Measurements from ENCODE around the gene LRRC8A. TPM values are rescaled to one million over a fixed set of nuclear protein-coding genes. Genes with fewer than 3 reads are reported as not detected.
A peak's percentile ranks its signal among the peaks of the same experiment; 100 is the strongest.
"Not testable (repeated sequence)": the region's sequence is repeated elsewhere in the genome, so short reads cannot be mapped to it uniquely, and the experiment has no call there.

The LRRC8A gene
- total RNA-seq: 10 to 100 TPM; 21.8 to 38.3 TPM
- long read RNA-seq, full-length matches to known transcripts: 5 of 22 reads
- long read RNA-seq, partial matches to known transcripts: 12 of 22 reads
- long read RNA-seq, other reads (novel, unspliced or antisense): 5 of 22 reads

GRCh38 chr9:128881884-128882676 is at the start of gene LRRC8A, which contains the start of gene KYAT1:
Gene LRRC8A, plus strand, starts transcription at chr9:128882133. Its CDS starts 25,032 bp downstream, at chr9:128907165.
Gene KYAT1, minus strand, starts transcription at chr9:128881950. Its CDS starts 36,545 bp downstream, at chr9:128845405.
- intact Hi-C loops (cut with DNase I, micrococcal nuclease): no loop called here
- DNase-seq (peak; percentile 96 to 98), ATAC-seq (peak; percentile 89)

- intact Hi-C loops (cut with DNase I, micrococcal nuclease): no loop called here
- DNase-seq (no peak), ATAC-seq (no peak)
Measured at GRCh38 chr9:128833696-128834095, 48.2 kb upstream of the LRRC8A start.

GRCh38 chr9:128835246-128836210 is 46.4 kb upstream of the LRRC8A start:
- intact Hi-C loops (cut with DNase I, micrococcal nuclease): no loop called here
- no peak for DNase-seq

GRCh38 chr9:128836509-128837145 is 45.3 kb upstream of the LRRC8A start:
- ATAC-seq (no peak), DNase-seq (no peak)
- intact Hi-C loops (cut with DNase I, micrococcal nuclease): no loop called here

More at GRCh38 chr9:128835246-128836210, 46.4 kb upstream of the LRRC8A start:
- ATAC-seq: no peak

- ATAC-seq: no peak
- intact Hi-C loops (cut with DNase I, micrococcal nuclease): no loop called here
- no peak for DNase-seq
Measured at GRCh38 chr9:128838338-128838737, 43.6 kb upstream of the LRRC8A start.

GRCh38 chr9:128840524-128840923 is 41.4 kb upstream of the LRRC8A start:
- intact Hi-C loops (cut with DNase I, micrococcal nuclease): no loop called here
- ATAC-seq (no peak), DNase-seq (no peak)

GRCh38 chr9:128841694-128842492 is 40.0 kb upstream of the LRRC8A start:
- DNase-seq: no peak
- ATAC-seq: no peak
- intact Hi-C loops (cut with DNase I, micrococcal nuclease): no loop called here

- intact Hi-C loops (cut with DNase I, micrococcal nuclease); DNase-seq; ATAC-seq: not testable (repeated sequence)
Measured at GRCh38 chr9:128843171-128843570, 38.8 kb upstream of the LRRC8A start.

GRCh38 chr9:128845186-128845931 is 36.6 kb upstream of the LRRC8A start:
- ATAC-seq: no peak
- intact Hi-C loops (cut with DNase I, micrococcal nuclease): no loop called here
- DNase-seq: no peak

GRCh38 chr9:128846680-128847030 is 35.3 kb upstream of the LRRC8A start:
- no peak for ATAC-seq
- intact Hi-C loops (cut with DNase I, micrococcal nuclease): no loop called here
- no peak for DNase-seq

GRCh38 chr9:128847803-128848202 is 34.1 kb upstream of the LRRC8A start:
- ATAC-seq (no peak), DNase-seq (no peak)
- intact Hi-C loops (cut with DNase I, micrococcal nuclease): no loop called here

GRCh38 chr9:128851024-128851423 is 30.9 kb upstream of the LRRC8A start:
- ATAC-seq; DNase-seq; intact Hi-C loops (cut with DNase I, micrococcal nuclease): not testable (repeated sequence)

GRCh38 chr9:128851779-128852600 is 29.9 kb upstream of the LRRC8A start:
- intact Hi-C loops (cut with DNase I, micrococcal nuclease): not testable (repeated sequence)
- DNase-seq: peak in 1 of 2 donors; percentile 16
- ATAC-seq: peak; percentile 59

GRCh38 chr9:128852646-128853045 is 29.3 kb upstream of the LRRC8A start:
- intact Hi-C loops (cut with DNase I, micrococcal nuclease); DNase-seq; ATAC-seq: not testable (repeated sequence)

GRCh38 chr9:128854454-128854853 is 27.5 kb upstream of the LRRC8A start:
- ATAC-seq; intact Hi-C loops (cut with DNase I, micrococcal nuclease); DNase-seq: not testable (repeated sequence)

GRCh38 chr9:128858476-128858875 is 23.5 kb upstream of the LRRC8A start:
- intact Hi-C loops (cut with DNase I, micrococcal nuclease): not testable (repeated sequence)

More at GRCh38 chr9:128858476-128858875, 23.5 kb upstream of the LRRC8A start:
- not testable (repeated sequence) for ATAC-seq, DNase-seq
